Measurements from ENCODE around the gene ACBD6. TPM values are rescaled to one million over a fixed set of nuclear protein-coding genes. Genes with fewer than 3 reads are reported as not detected.
A peak's percentile ranks its signal among the peaks of the same experiment; 100 is the strongest.

Gene ACBD6
- total RNA-seq, 1 experiment from 2014 or later: 73.6 TPM

- CTCF ChIA-PET: interaction anchor here (0.6 to 1.2 kb wide), 2 partner anchors 9 to 22 kb away, joined by 4 to 5 read pairs; no protein-coding TSS in a partner anchor
Observed at GRCh38 chr1:180309338-180309737, 193.0 kb downstream of the ACBD6 start.

GRCh38 chr1:180301135-180301742, 201.1 kb downstream of the ACBD6 start:
- Mint-ChIP-seq H3K27ac (ENCODE audit: unreplicated experiment) (no peak overlapping the region), H3K36me3 (ENCODE audit: insufficient read depth, unreplicated experiment) (no peaks in the 10 kb centered on the region), H3K9me3 (ENCODE audit: low read depth, unreplicated experiment) (no peaks in the 10 kb centered on the region), H3K4me3 (ENCODE audit: low read depth, unreplicated experiment) (no peak overlapping the region), H3K4me1 (ENCODE audit: low read depth, unreplicated experiment) (peaks cover 14% of the 10 kb centered on the region), H3K27me3 (ENCODE audit: unreplicated experiment) (no peaks in the 10 kb centered on the region)
- DNase-seq: no peak
- no peak for TF ChIP-seq CTCF (IDR thresholded peaks at IDR 0.05; ENCODE audit: unreplicated experiment)
- CTCF ChIA-PET: no interaction called here
- intact Hi-C loops (cut with micrococcal nuclease; ENCODE audit: unreplicated experiment): no loop called here
- BruUV-seq (replicated peaks): no TSS peak

More at GRCh38 chr1:180309338-180309737, 193.0 kb downstream of the ACBD6 start:
- no peaks in the 10 kb centered on the region for H3K36me3 Mint-ChIP-seq (ENCODE audit: insufficient read depth, unreplicated experiment)
- peak overlapping the region; percentile 47 for H3K27ac Mint-ChIP-seq (ENCODE audit: unreplicated experiment)
- intact Hi-C loops (cut with micrococcal nuclease; ENCODE audit: unreplicated experiment): no loop called here
- no peak for TF ChIP-seq CTCF (IDR thresholded peaks at IDR 0.05; ENCODE audit: unreplicated experiment)
- peaks cover 23% of the 10 kb centered on the region for H3K4me1 Mint-ChIP-seq (ENCODE audit: low read depth, unreplicated experiment)
- peak; percentile 8 for DNase-seq
- H3K4me3 Mint-ChIP-seq (ENCODE audit: low read depth, unreplicated experiment): no peak overlapping the region
- H3K27me3 Mint-ChIP-seq (ENCODE audit: unreplicated experiment): no peaks in the 10 kb centered on the region
- BruUV-seq (replicated peaks): no TSS peak
- peaks cover 5% of the 10 kb centered on the region for H3K9me3 Mint-ChIP-seq (ENCODE audit: low read depth, unreplicated experiment)

- Mint-ChIP-seq H3K4me1 (ENCODE audit: low read depth, unreplicated experiment) (peaks cover 14% of the 10 kb centered on the region), H3K9me3 (ENCODE audit: low read depth, unreplicated experiment) (no peaks in the 10 kb centered on the region), H3K36me3 (ENCODE audit: insufficient read depth, unreplicated experiment) (no peaks in the 10 kb centered on the region), H3K27ac (ENCODE audit: unreplicated experiment) (no peak overlapping the region), H3K27me3 (ENCODE audit: unreplicated experiment) (no peaks in the 10 kb centered on the region), H3K4me3 (ENCODE audit: low read depth, unreplicated experiment) (no peak overlapping the region)
- intact Hi-C loops (cut with micrococcal nuclease; ENCODE audit: unreplicated experiment): no loop called here
- no peak for DNase-seq
- CTCF ChIA-PET: no interaction called here
- no peak for TF ChIP-seq CTCF (IDR thresholded peaks at IDR 0.05; ENCODE audit: unreplicated experiment)
- no TSS peak for BruUV-seq (replicated peaks)
Observed at GRCh38 chr1:180299479-180300221, 202.7 kb downstream of the ACBD6 start.

GRCh38 chr1:180295999-180296398, 206.4 kb downstream of the ACBD6 start:
- DNase-seq: no peak
- H3K9me3 Mint-ChIP-seq (ENCODE audit: low read depth, unreplicated experiment): no peaks in the 10 kb centered on the region
- peaks cover 25% of the 10 kb centered on the region for H3K4me1 Mint-ChIP-seq (ENCODE audit: low read depth, unreplicated experiment)
- no peak overlapping the region for H3K27ac Mint-ChIP-seq (ENCODE audit: unreplicated experiment)
- no peak overlapping the region for H3K4me3 Mint-ChIP-seq (ENCODE audit: low read depth, unreplicated experiment)
- no TSS peak for BruUV-seq (replicated peaks)
- intact Hi-C loops (cut with micrococcal nuclease; ENCODE audit: unreplicated experiment): no loop called here
- no peak for TF ChIP-seq CTCF (IDR thresholded peaks at IDR 0.05; ENCODE audit: unreplicated experiment)
- no peaks in the 10 kb centered on the region for H3K36me3 Mint-ChIP-seq (ENCODE audit: insufficient read depth, unreplicated experiment)
- CTCF ChIA-PET: no interaction called here
- H3K27me3 Mint-ChIP-seq (ENCODE audit: unreplicated experiment): no peaks in the 10 kb centered on the region
